HEK293 (cell line): ENCODE data around the gene RHOT2.

Source experiments
- BCL11A ChIP-seq: fragments of 450-650 bp; formaldehyde crosslinking; IDR thresholded peaks from 2 replicates; pipeline ENCODE4 v1.5.1; 2016; ENCODE audit warnings: low read depth, missing biosample characterization, missing genetic modification characterization
- EGR2 ChIP-seq: fragments of 450-650 bp; formaldehyde crosslinking; IDR thresholded peaks from 2 replicates; pipeline ENCODE4 v1.5.1; 2016; ENCODE audit warnings: low read depth, missing biosample characterization, missing genetic modification characterization
- FEZF1 ChIP-seq: fragments of 450-650 bp; formaldehyde crosslinking; IDR thresholded peaks from 2 replicates; pipeline ENCODE4 v1.5.1; 2016; ENCODE audit warnings: missing biosample characterization, missing genetic modification characterization
- GLI2 ChIP-seq: fragments of 450-650 bp; formaldehyde crosslinking; IDR thresholded peaks from 2 replicates; pipeline ENCODE4; 2017; ENCODE audit warnings: missing biosample characterization, missing genetic modification characterization, low read depth, borderline replicate concordance
- KLF16 ChIP-seq: fragments of 450-650 bp; formaldehyde crosslinking; IDR thresholded peaks from 2 replicates; pipeline ENCODE4 v1.5.1; 2017; ENCODE audit warnings: missing biosample characterization, missing genetic modification characterization
- KLF7 ChIP-seq: fragments of 450-650 bp; formaldehyde crosslinking; IDR thresholded peaks from 2 replicates; pipeline ENCODE4 v1.5.1; 2016; ENCODE audit warnings: missing biosample characterization, missing genetic modification characterization, borderline replicate concordance
- PRDM1 ChIP-seq: fragments of 450-650 bp; formaldehyde crosslinking; IDR thresholded peaks from 2 replicates; pipeline ENCODE4; 2016; ENCODE audit warnings: missing biosample characterization, missing genetic modification characterization
- SP3 ChIP-seq: fragments of 450-650 bp; formaldehyde crosslinking; IDR thresholded peaks from 2 replicates; pipeline ENCODE4 v1.5.1; 2016; ENCODE audit warnings: missing biosample characterization, missing genetic modification characterization
- SP7 ChIP-seq: fragments of 450-650 bp; formaldehyde crosslinking; IDR thresholded peaks from 2 replicates; pipeline ENCODE4 v1.5.1; 2016; ENCODE audit warnings: missing biosample characterization, missing genetic modification characterization
- WT1 ChIP-seq: fragments of 450-650 bp; formaldehyde crosslinking; IDR thresholded peaks from 2 replicates; pipeline ENCODE4 v1.5.1; 2016; ENCODE audit warnings: missing biosample characterization, missing genetic modification characterization
- YY1 ChIP-seq: fragments of 450-650 bp; formaldehyde crosslinking; IDR thresholded peaks from 2 replicates; pipeline ENCODE4 v1.5.1; 2018; ENCODE audit warnings: missing biosample characterization, missing genetic modification characterization
- ZBTB48 ChIP-seq: fragments of 450-650 bp; formaldehyde crosslinking; IDR thresholded peaks from 2 replicates; pipeline ENCODE4 v1.5.1; 2016; ENCODE audit warnings: missing biosample characterization, missing genetic modification characterization
- ZBTB6 ChIP-seq: fragments of 450-650 bp; formaldehyde crosslinking; IDR thresholded peaks from 2 replicates; pipeline ENCODE4 v1.5.1; 2017; ENCODE audit warnings: missing biosample characterization, missing genetic modification characterization
- ZBTB8A ChIP-seq: fragments of 450-650 bp; formaldehyde crosslinking; IDR thresholded peaks from 2 replicates; pipeline ENCODE4 v1.5.1; 2016; ENCODE audit warnings: missing biosample characterization, missing genetic modification characterization
- ZNF184 ChIP-seq: fragments of 450-650 bp; IDR thresholded peaks from 2 replicates; pipeline ENCODE4 v1.5.1; 2018; ENCODE audit warnings: missing biosample characterization, mild to moderate bottlenecking, missing genetic modification characterization
- ZNF302 ChIP-seq: fragments of 450-650 bp; formaldehyde crosslinking; IDR thresholded peaks from 2 replicates; pipeline ENCODE4 v1.5.1; 2016; ENCODE audit warnings: missing biosample characterization, missing genetic modification characterization, low read depth
- ZNF433 ChIP-seq: fragments of 450-650 bp; formaldehyde crosslinking; IDR thresholded peaks from 2 replicates; pipeline ENCODE4 v1.5.1; 2016; ENCODE audit warnings: missing biosample characterization, missing genetic modification characterization, low read depth
- ZNF530 ChIP-seq: fragments of 450-650 bp; formaldehyde crosslinking; IDR thresholded peaks from 2 replicates; pipeline ENCODE4 v1.5.1; 2016; ENCODE audit warnings: low read depth, missing biosample characterization, missing genetic modification characterization
- ZNF600 ChIP-seq: fragments of 450-650 bp; formaldehyde crosslinking; IDR thresholded peaks from 2 replicates; pipeline ENCODE4 v1.5.1; 2016; ENCODE audit warnings: missing biosample characterization, missing genetic modification characterization
- ZNF645 ChIP-seq: fragments of 450-650 bp; formaldehyde crosslinking; IDR thresholded peaks from 2 replicates; pipeline ENCODE4; 2016; ENCODE audit warnings: missing biosample characterization, missing genetic modification characterization
- ZNF654 ChIP-seq: fragments of 450-650 bp; formaldehyde crosslinking; IDR thresholded peaks from 2 replicates; pipeline ENCODE4 v1.5.1; 2016; ENCODE audit warnings: low read depth, missing biosample characterization, missing genetic modification characterization
- ZSCAN18 ChIP-seq: fragments of 450-650 bp; formaldehyde crosslinking; IDR thresholded peaks from 2 replicates; pipeline ENCODE4 v1.5.1; 2016; ENCODE audit warnings: missing biosample characterization, missing genetic modification characterization
- TF ChIP-seq, protein P1 (sequence below): fragments of 450-650 bp; formaldehyde crosslinking; IDR thresholded peaks from 2 replicates; pipeline ENCODE4 v1.5.1; 2016; ENCODE audit warnings: missing biosample characterization, missing genetic modification characterization
- TF ChIP-seq, protein P2 (sequence below): fragments of 450-650 bp; formaldehyde crosslinking; IDR thresholded peaks from 2 replicates; pipeline ENCODE4 v1.5.1; 2017; ENCODE audit warnings: missing biosample characterization, missing genetic modification characterization
- TF ChIP-seq, protein P3 (sequence below): fragments of 450-650 bp; formaldehyde crosslinking; IDR thresholded peaks from 2 replicates; pipeline ENCODE4 v1.5.1; 2016; ENCODE audit warnings: missing biosample characterization, missing genetic modification characterization
- TF ChIP-seq, protein P4 (sequence below): fragments of 450-650 bp; formaldehyde crosslinking; IDR thresholded peaks from 2 replicates; pipeline ENCODE4 v1.5.1; 2017; ENCODE audit warnings: missing biosample characterization, missing genetic modification characterization

Gene RHOT2

GRCh38 chr16:679814-680624 is 12.1 kb downstream of the RHOT2 start, which contains the start of gene STUB1 (continued):
- no peak for TF ChIP-seq ZSCAN18 (tag by site-specific recombination)
- no peak for TF ChIP-seq ZNF302 (tag by site-specific recombination)
- TF ChIP-seq ZNF530 (tag by site-specific recombination): no peak
- TF ChIP-seq BCL11A (tag by site-specific recombination): no peak
- no peak for TF ChIP-seq FEZF1 (tag by site-specific recombination)
- peak; percentile 45 for TF ChIP-seq ZNF600 (tag by site-specific recombination)
- 0 out of 2 replicates have a peak, but pooled peaks have one; percentile 36 for TF ChIP-seq ZBTB48 (tag by site-specific recombination)
- no peak for TF ChIP-seq ZNF654 (tag by site-specific recombination)
- TF ChIP-seq, protein P1, sequence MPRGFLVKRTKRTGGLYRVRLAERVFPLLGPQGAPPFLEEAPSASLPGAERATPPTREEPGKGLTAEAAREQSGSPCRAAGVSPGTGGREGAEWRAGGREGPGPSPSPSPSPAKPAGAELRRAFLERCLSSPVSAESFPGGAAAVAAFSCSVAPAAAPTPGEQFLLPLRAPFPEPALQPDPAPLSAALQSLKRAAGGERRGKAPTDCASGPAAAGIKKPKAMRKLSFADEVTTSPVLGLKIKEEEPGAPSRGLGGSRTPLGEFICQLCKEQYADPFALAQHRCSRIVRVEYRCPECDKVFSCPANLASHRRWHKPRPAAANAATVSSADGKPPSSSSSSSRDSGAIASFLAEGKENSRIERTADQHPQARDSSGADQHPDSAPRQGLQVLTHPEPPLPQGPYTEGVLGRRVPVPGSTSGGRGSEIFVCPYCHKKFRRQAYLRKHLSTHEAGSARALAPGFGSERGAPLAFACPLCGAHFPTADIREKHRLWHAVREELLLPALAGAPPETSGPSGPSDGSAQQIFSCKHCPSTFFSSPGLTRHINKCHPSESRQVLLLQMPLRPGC: no peak
- TF ChIP-seq, protein P2, sequence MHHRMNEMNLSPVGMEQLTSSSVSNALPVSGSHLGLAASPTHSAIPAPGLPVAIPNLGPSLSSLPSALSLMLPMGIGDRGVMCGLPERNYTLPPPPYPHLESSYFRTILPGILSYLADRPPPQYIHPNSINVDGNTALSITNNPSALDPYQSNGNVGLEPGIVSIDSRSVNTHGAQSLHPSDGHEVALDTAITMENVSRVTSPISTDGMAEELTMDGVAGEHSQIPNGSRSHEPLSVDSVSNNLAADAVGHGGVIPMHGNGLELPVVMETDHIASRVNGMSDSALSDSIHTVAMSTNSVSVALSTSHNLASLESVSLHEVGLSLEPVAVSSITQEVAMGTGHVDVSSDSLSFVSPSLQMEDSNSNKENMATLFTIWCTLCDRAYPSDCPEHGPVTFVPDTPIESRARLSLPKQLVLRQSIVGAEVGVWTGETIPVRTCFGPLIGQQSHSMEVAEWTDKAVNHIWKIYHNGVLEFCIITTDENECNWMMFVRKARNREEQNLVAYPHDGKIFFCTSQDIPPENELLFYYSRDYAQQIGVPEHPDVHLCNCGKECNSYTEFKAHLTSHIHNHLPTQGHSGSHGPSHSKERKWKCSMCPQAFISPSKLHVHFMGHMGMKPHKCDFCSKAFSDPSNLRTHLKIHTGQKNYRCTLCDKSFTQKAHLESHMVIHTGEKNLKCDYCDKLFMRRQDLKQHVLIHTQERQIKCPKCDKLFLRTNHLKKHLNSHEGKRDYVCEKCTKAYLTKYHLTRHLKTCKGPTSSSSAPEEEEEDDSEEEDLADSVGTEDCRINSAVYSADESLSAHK: no peak
- TF ChIP-seq SP7 (tag by site-specific recombination): peak; percentile 48
- peak; percentile 19; the same call in 1 of the 2 replicates for TF ChIP-seq WT1 (tag by site-specific recombination)
- TF ChIP-seq KLF16: peak; percentile 75
- TF ChIP-seq ZBTB8A (tag by site-specific recombination): peak; percentile 79
- TF ChIP-seq, protein P3, sequence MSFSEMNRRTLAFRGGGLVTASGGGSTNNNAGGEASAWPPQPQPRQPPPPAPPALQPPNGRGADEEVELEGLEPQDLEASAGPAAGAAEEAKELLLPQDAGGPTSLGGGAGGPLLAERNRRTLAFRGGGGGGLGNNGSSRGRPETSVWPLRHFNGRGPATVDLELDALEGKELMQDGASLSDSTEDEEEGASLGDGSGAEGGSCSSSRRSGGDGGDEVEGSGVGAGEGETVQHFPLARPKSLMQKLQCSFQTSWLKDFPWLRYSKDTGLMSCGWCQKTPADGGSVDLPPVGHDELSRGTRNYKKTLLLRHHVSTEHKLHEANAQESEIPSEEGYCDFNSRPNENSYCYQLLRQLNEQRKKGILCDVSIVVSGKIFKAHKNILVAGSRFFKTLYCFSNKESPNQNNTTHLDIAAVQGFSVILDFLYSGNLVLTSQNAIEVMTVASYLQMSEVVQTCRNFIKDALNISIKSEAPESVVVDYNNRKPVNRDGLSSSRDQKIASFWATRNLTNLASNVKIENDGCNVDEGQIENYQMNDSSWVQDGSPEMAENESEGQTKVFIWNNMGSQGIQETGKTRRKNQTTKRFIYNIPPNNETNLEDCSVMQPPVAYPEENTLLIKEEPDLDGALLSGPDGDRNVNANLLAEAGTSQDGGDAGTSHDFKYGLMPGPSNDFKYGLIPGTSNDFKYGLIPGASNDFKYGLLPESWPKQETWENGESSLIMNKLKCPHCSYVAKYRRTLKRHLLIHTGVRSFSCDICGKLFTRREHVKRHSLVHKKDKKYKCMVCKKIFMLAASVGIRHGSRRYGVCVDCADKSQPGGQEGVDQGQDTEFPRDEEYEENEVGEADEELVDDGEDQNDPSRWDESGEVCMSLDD (tag by site-specific recombination): no peak
- no peak for TF ChIP-seq YY1
- peak; percentile 78 for TF ChIP-seq EGR2
- 0 out of 2 replicates have a peak, but pooled peaks have one; percentile 24 for TF ChIP-seq KLF7
- no peak for TF ChIP-seq GLI2 (tag by site-specific recombination)
- no peak for TF ChIP-seq ZNF433 (tag by site-specific recombination)
- no peak; the same call in none of the 2 replicates for TF ChIP-seq SP3
- no peak for TF ChIP-seq PRDM1 (tag by site-specific recombination)
- TF ChIP-seq, protein P4, sequence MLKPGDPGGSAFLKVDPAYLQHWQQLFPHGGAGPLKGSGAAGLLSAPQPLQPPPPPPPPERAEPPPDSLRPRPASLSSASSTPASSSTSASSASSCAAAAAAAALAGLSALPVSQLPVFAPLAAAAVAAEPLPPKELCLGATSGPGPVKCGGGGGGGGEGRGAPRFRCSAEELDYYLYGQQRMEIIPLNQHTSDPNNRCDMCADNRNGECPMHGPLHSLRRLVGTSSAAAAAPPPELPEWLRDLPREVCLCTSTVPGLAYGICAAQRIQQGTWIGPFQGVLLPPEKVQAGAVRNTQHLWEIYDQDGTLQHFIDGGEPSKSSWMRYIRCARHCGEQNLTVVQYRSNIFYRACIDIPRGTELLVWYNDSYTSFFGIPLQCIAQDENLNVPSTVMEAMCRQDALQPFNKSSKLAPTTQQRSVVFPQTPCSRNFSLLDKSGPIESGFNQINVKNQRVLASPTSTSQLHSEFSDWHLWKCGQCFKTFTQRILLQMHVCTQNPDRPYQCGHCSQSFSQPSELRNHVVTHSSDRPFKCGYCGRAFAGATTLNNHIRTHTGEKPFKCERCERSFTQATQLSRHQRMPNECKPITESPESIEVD: no peak
- peak; percentile 67 for TF ChIP-seq ZBTB6 (tag by site-specific recombination)
- TF ChIP-seq ZNF184 (tag by site-specific recombination): no peak
- TF ChIP-seq ZNF645 (tag by site-specific recombination): no peak
